HG03280 (cell line): Measurements from ENCODE around the gene HSPBAP1.
"Not testable (repeated sequence)": the region's sequence is repeated elsewhere in the genome, so short reads cannot be mapped to it uniquely, and the experiment has no call there.

Experiments
- ATAC-seq: cut with Tn5 transposase; IDR thresholded peaks from one replicate; pipeline ENCODE4 v1.9.1; 2021; ENCODE audit warnings: mild to moderate bottlenecking, moderate library complexity; ENCODE audit not compliant: unreplicated experiment

HSPBAP1 gene

DNA sequence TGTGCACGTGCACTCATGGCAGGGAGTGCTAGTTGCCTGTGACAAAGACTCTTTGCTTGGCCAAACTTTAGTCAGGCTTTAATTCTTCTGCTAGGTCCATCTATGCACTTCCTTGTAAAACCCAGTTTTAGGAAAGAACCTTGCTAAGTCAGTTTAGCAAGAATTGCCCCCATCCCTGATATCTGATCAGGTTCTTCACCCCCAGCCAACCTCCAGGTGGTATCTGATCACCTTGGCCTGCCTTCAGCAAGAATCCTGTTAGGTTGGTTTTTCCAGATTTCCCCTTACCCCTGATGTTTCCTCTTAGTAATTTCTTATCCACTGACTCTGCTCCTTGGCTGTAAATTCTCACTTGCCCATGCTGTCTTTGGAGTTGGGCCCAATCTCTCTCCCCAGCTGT is 8.4 kb downstream of the HSPBAP1 start:
- no peak for ATAC-seq

GRCh38 chr3:122784436-122784835 is 9.2 kb downstream of the HSPBAP1 start:
- ATAC-seq, result no peak

DNA sequence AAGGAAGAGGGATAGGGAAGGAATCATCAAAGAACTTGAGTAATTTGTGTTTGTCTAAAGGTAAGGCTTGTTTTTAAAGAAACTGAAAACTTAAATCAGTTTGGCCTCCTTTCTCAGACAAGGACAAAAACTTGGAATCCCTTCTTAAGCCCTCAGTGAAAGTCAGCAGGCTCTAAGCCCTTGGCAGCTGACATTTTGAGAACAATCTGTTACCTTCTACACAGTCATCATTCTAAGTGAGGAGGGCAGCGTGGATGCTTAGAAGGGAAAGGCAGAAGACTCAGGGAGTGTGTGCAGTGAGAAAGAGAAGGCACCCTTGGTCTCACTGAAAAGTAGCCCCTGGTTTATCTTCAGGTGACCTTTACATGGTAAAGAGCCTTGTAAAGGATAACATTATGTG is 10.8 kb downstream of the HSPBAP1 start:
- no peak for ATAC-seq

GRCh38 chr3:122777563-122777962 is 16.1 kb downstream of the HSPBAP1 start:
- ATAC-seq, result no peak

DNA sequence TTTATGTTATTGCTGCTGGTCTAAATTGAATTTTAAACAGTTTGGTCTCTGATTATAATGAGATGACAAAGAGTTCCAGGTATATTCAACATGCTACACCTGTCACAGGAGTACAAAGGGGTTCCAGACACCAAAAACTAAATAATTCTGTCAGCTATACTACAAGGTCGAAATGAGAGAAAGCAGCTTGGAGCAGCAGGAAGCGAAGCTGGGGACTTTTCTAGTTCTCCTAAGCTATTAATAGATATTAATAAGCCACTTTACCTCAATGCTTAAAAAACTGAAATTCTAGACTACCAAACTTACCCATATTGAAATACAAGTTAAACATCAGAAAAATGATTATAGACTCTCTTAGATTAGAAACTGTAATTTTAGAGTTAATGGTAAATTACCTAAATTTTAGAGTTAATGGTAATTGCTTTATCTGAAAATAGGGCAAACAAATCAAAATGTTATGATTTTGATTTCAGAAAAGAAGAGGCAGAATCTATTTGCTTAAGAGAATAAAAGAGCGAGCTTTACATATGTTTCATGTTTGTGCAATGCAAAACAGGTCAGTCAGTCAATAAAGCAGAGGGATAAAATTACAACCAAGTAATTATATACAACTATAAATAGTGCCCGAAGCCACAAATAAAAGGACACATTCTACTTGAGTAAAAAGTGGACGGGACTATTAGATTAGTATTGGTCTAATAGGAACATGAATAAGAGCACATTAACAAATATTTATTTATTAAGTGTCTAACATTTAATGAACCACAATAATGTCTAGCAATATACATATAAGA is 16.8 kb downstream of the HSPBAP1 start:
- ATAC-seq, result no peak

DNA sequence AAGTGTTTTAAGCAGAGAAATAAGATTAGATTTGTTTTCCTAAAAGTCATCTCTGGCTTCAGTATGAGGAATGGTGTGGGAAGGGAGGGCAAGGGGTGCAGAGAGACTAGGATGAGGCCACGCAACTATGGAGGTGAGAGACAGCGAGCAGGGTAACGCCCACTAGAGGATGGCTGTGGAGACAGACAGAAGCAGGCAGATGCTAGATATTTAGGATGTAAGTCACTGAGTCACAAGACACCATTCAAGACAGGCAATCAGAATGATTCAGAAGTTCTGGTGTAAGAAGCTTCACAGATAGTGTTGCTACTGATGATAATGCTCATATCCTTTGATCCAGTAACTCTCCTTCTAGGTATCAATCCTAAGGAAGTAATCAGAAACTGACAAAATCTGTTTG is 19.1 kb downstream of the HSPBAP1 start:
- ATAC-seq, result no peak

DNA sequence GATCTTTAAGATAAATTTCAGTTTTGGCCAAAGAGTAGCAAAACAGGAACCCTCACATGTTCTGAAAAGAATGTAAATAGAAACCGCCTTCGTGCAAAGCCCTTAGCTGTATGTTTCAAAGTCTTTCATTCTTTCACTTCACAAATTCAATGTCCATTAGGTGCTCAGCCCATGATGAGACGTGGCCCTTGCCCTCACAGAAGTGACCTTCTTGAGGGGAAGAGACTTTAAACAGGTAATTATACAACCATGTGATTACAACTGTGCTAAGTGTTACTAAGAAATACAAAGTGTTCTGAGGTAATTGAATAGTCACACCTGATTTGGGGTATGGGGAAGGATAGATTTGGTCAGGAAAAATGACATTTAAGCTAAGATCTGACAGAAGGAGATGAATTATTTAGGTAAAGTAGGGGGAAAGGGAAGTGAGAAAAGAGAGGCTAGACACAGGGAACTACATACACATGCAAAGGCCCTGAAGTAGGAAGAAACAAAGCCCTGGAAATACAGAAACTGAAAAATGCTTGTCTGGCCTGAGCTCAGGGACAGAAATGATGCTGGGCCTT is 19.6 kb downstream of the HSPBAP1 start:
- no peak for ATAC-seq

- no peak for ATAC-seq
Observed at GRCh38 chr3:122772827-122773226, 20.8 kb downstream of the HSPBAP1 start.

GRCh38 chr3:122770521-122771202 is 23.0 kb downstream of the HSPBAP1 start:
- no peak for ATAC-seq

- no peak for ATAC-seq
Observed at GRCh38 chr3:122767540-122768372, 25.9 kb downstream of the HSPBAP1 start.

DNA sequence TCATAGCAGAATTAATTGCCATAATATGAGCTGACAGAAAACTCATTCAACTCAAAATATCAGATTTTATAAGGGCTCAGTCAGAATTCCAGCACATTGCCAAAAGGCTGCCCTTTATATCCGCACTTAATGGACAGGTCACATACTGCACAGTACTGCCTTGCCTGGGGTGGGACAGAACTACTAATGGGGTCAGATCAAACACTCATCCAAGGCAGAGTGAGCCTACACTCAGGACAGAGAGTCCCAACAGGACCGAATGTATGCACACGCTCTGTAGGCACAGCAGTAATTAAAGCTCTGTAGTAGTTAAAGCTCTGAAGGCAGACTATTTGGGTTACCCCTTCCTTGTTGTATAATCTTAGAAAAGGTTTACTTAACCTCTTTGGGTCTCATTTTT is 27.2 kb downstream of the HSPBAP1 start:
- no peak for ATAC-seq

- ATAC-seq, result no peak
Observed at GRCh38 chr3:122760453-122761271, 33.0 kb downstream of the HSPBAP1 start.

DNA sequence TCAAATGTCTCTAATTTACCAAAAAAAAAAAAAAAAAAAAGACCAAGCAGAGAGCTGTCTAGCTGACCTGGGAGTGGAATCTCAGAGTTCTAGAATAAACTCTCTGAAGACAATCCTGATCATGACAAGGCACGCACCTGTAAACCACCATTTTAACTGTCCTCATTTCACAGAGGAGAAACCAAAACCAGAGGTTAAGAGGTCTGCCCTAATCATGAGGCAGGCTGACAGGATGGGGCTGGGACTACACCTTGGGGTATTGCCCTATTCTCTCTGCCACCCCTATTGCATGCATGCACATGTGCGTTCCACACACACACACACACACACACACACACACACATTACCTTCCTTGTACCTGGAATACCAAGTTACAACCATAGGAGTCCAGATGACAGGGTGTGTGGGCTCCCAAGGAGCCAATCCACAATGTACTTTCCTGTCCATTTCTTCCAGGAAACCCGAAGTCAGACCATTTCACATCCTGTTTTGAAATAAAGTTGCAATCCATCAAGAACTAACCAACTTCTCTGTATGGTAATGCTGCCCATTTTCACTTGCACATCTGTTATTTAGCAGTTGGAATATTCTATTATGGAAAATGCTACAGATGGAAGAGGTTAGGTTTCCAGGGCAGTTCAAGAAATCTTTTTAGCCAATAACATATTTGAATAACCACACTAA is 34.6 kb downstream of the HSPBAP1 start:
- ATAC-seq, result no peak

- ATAC-seq, result no peak
Observed at GRCh38 chr3:122755491-122755890, 38.1 kb downstream of the HSPBAP1 start.

DNA sequence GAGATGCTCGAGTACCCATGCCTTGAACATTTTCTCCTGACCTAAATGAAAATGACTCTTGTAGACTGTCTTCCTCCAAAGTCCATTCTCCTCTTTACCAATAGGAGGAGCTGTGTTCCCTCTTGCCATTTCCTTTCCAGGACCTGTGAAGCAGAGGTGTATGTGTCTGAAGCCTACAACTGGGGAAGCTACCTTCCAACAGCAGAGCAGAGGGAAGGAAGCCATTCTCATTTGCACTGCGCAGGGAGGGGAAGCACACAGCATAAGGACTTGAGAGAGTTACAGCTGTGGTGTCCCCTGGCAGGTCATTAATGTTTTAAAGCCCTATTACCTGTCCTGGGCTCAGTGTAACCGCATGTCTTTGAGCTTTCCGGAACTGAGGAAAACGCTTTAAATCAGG is 38.7 kb downstream of the HSPBAP1 start:
- no peak for ATAC-seq

- ATAC-seq, result no peak
Observed at GRCh38 chr3:122748347-122748746, 45.3 kb downstream of the HSPBAP1 start.

- ATAC-seq, result not testable (repeated sequence)
Observed at GRCh38 chr3:122747295-122747694, 46.3 kb downstream of the HSPBAP1 start.

DNA sequence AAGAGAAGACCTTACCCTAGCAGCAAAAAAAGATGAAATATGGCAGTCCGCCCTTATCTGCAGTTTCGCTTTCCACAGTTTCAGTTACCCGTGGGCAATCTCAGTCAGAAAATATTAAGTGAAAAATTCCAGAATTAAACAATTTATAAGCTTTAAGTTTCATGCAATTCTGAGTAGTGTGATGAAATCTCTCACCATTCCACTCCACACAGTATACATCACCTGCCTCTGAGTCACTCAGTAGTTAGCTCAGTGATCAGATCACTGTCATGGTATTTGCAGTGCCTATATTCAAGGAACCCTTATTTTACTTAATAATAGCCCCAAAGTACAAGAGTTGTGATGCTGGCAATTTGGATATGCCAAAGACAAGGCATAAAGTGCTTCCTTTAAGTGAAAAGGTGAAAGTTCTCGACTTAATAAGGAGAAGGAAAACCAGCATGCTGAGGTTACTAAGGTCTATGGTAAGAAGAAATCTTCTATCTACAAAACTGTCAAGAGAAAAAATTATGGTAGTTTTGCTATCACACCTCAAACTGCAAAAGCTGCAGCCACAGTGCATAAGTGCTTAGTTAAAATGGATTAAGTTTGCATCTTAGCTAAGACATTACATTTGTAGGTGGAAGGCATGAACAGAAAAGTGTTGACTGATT is 48.1 kb downstream of the HSPBAP1 start:
- ATAC-seq, result no peak

- ATAC-seq, result no peak
Observed at GRCh38 chr3:122743581-122744120, 50.0 kb downstream of the HSPBAP1 start.
